Progenitor cell of endocrine pancreas (in vitro differentiated cells): Measurements from ENCODE around the gene SLC25A39. TPM values are rescaled to one million over a fixed set of nuclear protein-coding genes. Genes with fewer than 3 reads are reported as not detected.

Experiments used
- DNase-seq: peaks from one replicate; pipeline ENCODE4 v3.0.0; 2021; ENCODE audit warnings: low spot score; ENCODE audit not compliant: unreplicated experiment
- H3K27ac Mint-ChIP-seq: 2 replicates; pipeline ENCODE4 v1.8.0; 2021; ENCODE audit warnings: mild to moderate bottlenecking, moderate library complexity, mixed read lengths
- H3K27me3 Mint-ChIP-seq: 2 replicates; pipeline ENCODE4 v1.8.0; 2021; ENCODE audit warnings: mixed read lengths
- H3K36me3 Mint-ChIP-seq: 2 replicates; pipeline ENCODE4 v1.8.0; 2022; ENCODE audit warnings: mixed read lengths; ENCODE audit not compliant: insufficient read depth
- H3K4me1 Mint-ChIP-seq: 2 replicates; pipeline ENCODE4 v1.8.0; 2021; ENCODE audit warnings: low read depth, mixed read lengths
- H3K4me3 Mint-ChIP-seq: 2 replicates; pipeline ENCODE4 v1.8.0; 2021; ENCODE audit warnings: low read depth, mild to moderate bottlenecking, moderate library complexity, mixed read lengths
- H3K9me3 Mint-ChIP-seq: 2 replicates; pipeline ENCODE4 v1.8.0; 2021; ENCODE audit warnings: low read depth, mixed read lengths
- CTCF ChIP-seq: fragments of 200-600 bp; sonication (generic); IDR thresholded peaks from one replicate; pipeline ENCODE4 v1.5.0; 2021; ENCODE audit warnings: antibody characterized with exemption, mild to moderate bottlenecking; ENCODE audit not compliant: unreplicated experiment
- total RNA-seq: library from RNA; stranded (reverse); gene quantifications from 2 replicates; pipeline ENCODE4 v1.2.1, GENCODE V29; 2021

The SLC25A39 gene
- total RNA-seq, 1 donor from 2014 or later = 139 TPM

- Mint-ChIP-seq H3K9me3 (no peaks in the 10 kb centered on the region), H3K4me1 (no peaks in the 10 kb centered on the region), H3K4me3 (peak overlapping the region; percentile 35), H3K36me3 (peaks cover 11% of the 10 kb centered on the region), H3K27me3 (peaks cover 7% of the 10 kb centered on the region), H3K27ac (no peak overlapping the region)
- no peak for DNase-seq
- TF ChIP-seq CTCF = no peak
Measured at GRCh38 chr17:44352828-44353671, 28.4 kb upstream of the SLC25A39 start.

GRCh38 chr17:44351961-44352827 lies 27.6 kb upstream of the SLC25A39 start:
- Mint-ChIP-seq H3K9me3 (no peaks in the 10 kb centered on the region), H3K27me3 (peaks cover 7% of the 10 kb centered on the region), H3K4me3 (no peak overlapping the region), H3K36me3 (peaks cover 11% of the 10 kb centered on the region), H3K4me1 (no peaks in the 10 kb centered on the region), H3K27ac (no peak overlapping the region)
- DNase-seq = no peak
- TF ChIP-seq CTCF = no peak

DNA sequence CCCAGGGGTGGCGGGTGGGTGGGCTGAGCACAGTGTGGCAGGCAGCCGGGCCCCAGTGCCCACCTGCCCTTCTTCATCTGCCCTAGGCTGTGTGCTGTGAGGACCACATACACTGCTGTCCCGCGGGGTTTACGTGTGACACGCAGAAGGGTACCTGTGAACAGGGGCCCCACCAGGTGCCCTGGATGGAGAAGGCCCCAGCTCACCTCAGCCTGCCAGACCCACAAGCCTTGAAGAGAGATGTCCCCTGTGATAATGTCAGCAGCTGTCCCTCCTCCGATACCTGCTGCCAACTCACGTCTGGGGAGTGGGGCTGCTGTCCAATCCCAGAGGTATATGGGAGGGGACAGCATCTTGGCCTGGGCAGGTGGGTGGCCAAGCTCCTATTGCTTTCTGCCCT lies 26.8 kb upstream of the SLC25A39 start:
- no peaks in the 10 kb centered on the region for H3K4me1 Mint-ChIP-seq
- peaks cover 11% of the 10 kb centered on the region for H3K36me3 Mint-ChIP-seq
- no peaks in the 10 kb centered on the region for H3K9me3 Mint-ChIP-seq
- no peak for TF ChIP-seq CTCF
- DNase-seq = no peak
- H3K27me3 Mint-ChIP-seq = peaks cover 7% of the 10 kb centered on the region
- H3K4me3 Mint-ChIP-seq = no peak overlapping the region
- H3K27ac Mint-ChIP-seq = no peak overlapping the region

- H3K4me1 Mint-ChIP-seq = no peaks in the 10 kb centered on the region
- no peaks in the 10 kb centered on the region for H3K9me3 Mint-ChIP-seq
- peak; percentile 86 for TF ChIP-seq CTCF
- no peak overlapping the region for H3K4me3 Mint-ChIP-seq
- H3K27me3 Mint-ChIP-seq = peaks cover 7% of the 10 kb centered on the region
- no peak overlapping the region for H3K27ac Mint-ChIP-seq
- DNase-seq = peak; percentile 70
- peaks cover 9% of the 10 kb centered on the region for H3K36me3 Mint-ChIP-seq
Measured at GRCh38 chr17:44350733-44351226, 26.2 kb upstream of the SLC25A39 start.

- no peaks in the 10 kb centered on the region for H3K9me3 Mint-ChIP-seq
- H3K27ac Mint-ChIP-seq = no peak overlapping the region
- no peak overlapping the region for H3K4me3 Mint-ChIP-seq
- TF ChIP-seq CTCF = no peak
- peaks cover 7% of the 10 kb centered on the region for H3K36me3 Mint-ChIP-seq
- DNase-seq = no peak
- peaks cover 3% of the 10 kb centered on the region for H3K4me1 Mint-ChIP-seq
- H3K27me3 Mint-ChIP-seq = peaks cover 7% of the 10 kb centered on the region
Measured at GRCh38 chr17:44349553-44350070, 25.0 kb upstream of the SLC25A39 start.
